ENCODE measurements around the gene OR1C1. TPM values are rescaled to one million over a fixed set of nuclear protein-coding genes. Genes with fewer than 3 reads are reported as not detected.
"Not testable (repeated sequence)": the region's sequence is repeated elsewhere in the genome, so short reads cannot be mapped to it uniquely, and the experiment has no call there.

The OR1C1 gene, protein sequence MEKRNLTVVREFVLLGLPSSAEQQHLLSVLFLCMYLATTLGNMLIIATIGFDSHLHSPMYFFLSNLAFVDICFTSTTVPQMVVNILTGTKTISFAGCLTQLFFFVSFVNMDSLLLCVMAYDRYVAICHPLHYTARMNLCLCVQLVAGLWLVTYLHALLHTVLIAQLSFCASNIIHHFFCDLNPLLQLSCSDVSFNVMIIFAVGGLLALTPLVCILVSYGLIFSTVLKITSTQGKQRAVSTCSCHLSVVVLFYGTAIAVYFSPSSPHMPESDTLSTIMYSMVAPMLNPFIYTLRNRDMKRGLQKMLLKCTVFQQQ
- total RNA-seq, result not detected

DNA sequence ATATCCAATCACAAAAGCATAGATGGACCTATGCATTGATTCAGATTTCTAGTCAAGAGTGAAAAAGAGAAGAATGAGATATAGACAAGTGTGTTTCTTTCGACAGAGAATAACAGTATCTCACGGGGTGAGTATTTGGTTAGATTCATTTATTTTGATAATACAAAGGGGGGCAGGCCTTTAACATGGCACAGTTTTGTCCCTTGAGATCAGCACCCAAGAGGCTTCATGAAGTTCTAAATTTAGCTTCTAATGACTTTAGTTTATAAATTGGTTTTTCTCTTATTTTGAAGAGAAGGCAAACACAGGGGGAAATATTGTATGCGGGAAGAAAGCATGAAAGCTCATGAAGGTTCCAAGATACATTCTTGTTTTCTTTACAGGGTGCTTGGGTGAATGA lies at the start of gene OR1C1:
TSS of gene OR1C1 (minus strand) at position 101 of the 400 bp plus-strand sequence. CDS start 2,150 bp downstream, outside the sequence.
- no peak for ATAC-seq (ENCODE audit: low FRiP score in 2 of 2)
- WGBS, 2 donors, result 91 to 93% methylated on average over 3 of the region's 3 CpGs
- no peaks in the 10 kb centered on the region for H3K4me1 ChIP-seq
- no peak within 1 kb of the TSS for H3K27ac ChIP-seq
- no peaks in the 10 kb centered on the region for H3K9me3 ChIP-seq
- H3K4me3 ChIP-seq, result no peak within 1 kb of the TSS
- H3K36me3 ChIP-seq, result no peaks in the 10 kb centered on the region
- DNase-seq, result no peak
- no peak for TF ChIP-seq POLR2A (IDR thresholded peaks at IDR 0.05)
- TF ChIP-seq, protein P1, sequence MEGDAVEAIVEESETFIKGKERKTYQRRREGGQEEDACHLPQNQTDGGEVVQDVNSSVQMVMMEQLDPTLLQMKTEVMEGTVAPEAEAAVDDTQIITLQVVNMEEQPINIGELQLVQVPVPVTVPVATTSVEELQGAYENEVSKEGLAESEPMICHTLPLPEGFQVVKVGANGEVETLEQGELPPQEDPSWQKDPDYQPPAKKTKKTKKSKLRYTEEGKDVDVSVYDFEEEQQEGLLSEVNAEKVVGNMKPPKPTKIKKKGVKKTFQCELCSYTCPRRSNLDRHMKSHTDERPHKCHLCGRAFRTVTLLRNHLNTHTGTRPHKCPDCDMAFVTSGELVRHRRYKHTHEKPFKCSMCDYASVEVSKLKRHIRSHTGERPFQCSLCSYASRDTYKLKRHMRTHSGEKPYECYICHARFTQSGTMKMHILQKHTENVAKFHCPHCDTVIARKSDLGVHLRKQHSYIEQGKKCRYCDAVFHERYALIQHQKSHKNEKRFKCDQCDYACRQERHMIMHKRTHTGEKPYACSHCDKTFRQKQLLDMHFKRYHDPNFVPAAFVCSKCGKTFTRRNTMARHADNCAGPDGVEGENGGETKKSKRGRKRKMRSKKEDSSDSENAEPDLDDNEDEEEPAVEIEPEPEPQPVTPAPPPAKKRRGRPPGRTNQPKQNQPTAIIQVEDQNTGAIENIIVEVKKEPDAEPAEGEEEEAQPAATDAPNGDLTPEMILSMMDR (IDR thresholded peaks at IDR 0.05), result no peak
- TF ChIP-seq POLR2AphosphoS5 (IDR thresholded peaks at IDR 0.05), result no peak
- TF ChIP-seq EP300 (IDR thresholded peaks at IDR 0.05), result no peak
- no peaks in the 10 kb centered on the region for H3K27me3 ChIP-seq

DNA sequence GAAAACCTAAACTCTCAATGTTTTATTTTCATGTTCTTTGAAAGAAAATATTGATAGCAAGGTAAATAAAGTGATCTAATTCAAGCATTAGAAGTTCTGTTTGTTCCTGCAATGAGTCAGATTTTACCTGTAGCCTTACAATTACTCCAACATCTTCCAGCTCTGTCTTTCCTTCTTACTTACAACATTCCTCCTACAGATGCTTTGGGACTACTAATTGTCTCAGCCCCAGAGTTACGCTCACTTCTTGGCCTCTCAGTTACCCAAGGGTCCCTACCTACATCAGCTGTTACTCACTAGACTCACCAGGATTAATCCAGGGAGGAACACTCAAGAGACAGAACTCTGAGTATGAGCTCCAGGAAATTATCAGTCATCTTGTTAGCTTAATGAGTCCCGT lies 37.2 kb upstream of the OR1C1 start:
- DNase-seq (no peak), ATAC-seq (ENCODE audit: low FRiP score in 2 of 2) (no peak)
- WGBS, 2 donors, result 33 to 36% methylated on average over 2 of the region's 2 CpGs
- Histone ChIP-seq H3K9me3 (no peaks in the 10 kb centered on the region), H3K27me3 (no peaks in the 10 kb centered on the region), H3K36me3 (no peaks in the 10 kb centered on the region), H3K4me1 (no peaks in the 10 kb centered on the region), H3K4me3 (no peak overlapping the region), H3K27ac (no peak overlapping the region)
- TF ChIP-seq, protein P1 (IDR thresholded peaks at IDR 0.05), result no peak
- TF ChIP-seq EP300 (IDR thresholded peaks at IDR 0.05) (no peak), POLR2AphosphoS5 (IDR thresholded peaks at IDR 0.05) (no peak)

DNA sequence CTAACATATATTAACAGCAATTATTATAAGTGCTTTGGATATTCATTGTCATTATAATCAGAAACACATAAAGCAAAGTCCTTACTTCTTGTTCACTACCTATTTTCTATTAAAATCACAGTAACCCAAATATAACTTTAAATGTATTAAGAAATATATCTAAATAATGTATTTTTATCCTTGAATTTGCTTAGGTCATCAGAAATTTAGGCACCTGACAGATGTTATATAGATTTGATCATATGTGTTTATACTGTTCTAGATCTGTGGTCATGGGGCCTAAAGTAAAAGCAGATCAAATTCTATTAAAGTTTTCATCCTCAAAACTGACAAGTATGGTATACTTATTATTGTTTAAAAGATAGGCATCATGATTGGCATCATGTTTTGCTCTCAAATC lies 9.2 kb upstream of the OR1C1 start:
- no peak for TF ChIP-seq POLR2AphosphoS5 (IDR thresholded peaks at IDR 0.05)
- no peak for TF ChIP-seq POLR2A (IDR thresholded peaks at IDR 0.05)
- no peak for TF ChIP-seq EP300 (IDR thresholded peaks at IDR 0.05)
- TF ChIP-seq, protein P1 (IDR thresholded peaks at IDR 0.05), result no peak
- no peaks in the 10 kb centered on the region for H3K27me3 ChIP-seq
- no peak for ATAC-seq (ENCODE audit: low FRiP score in 2 of 2)

DNA sequence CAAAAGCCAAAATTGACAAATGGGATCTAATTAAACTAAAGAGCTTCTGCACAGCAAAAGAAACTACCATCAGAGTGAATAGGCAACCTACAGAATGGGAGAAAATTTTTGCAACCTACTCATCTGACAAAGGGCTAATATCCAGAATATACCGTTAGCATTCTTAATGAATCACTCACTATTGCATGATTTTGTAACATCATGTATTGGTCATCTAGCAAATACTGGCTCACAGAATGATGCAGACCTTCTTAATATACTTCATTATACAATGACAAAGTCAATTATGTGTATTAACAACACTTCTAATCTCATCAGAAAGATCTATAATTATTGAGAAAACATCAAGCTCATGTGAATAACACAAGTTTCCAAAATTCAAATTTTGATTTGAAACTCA lies 6.0 kb downstream of the OR1C1 start:
- not testable (repeated sequence) for DNase-seq; ATAC-seq (ENCODE audit: low FRiP score in 2 of 2); H3K36me3 ChIP-seq; H3K27me3 ChIP-seq; H3K4me3 ChIP-seq; H3K4me1 ChIP-seq; H3K27ac ChIP-seq
- 83 to 100% methylated on average over 1 of the region's 1 CpG for WGBS, 2 donors
- peaks cover 0 to 10% (median 2%) of the 10 kb centered on the region in 4 donors for H3K9me3 ChIP-seq

More for the DNA sequence above, 9.2 kb upstream of the OR1C1 start:
- no peaks in the 10 kb centered on the region for H3K4me1 ChIP-seq
- no peaks in the 10 kb centered on the region for H3K9me3 ChIP-seq
- no peak overlapping the region for H3K27ac ChIP-seq
- no peak overlapping the region for H3K4me3 ChIP-seq
- no peaks in the 10 kb centered on the region for H3K36me3 ChIP-seq
- no peak for DNase-seq

DNA sequence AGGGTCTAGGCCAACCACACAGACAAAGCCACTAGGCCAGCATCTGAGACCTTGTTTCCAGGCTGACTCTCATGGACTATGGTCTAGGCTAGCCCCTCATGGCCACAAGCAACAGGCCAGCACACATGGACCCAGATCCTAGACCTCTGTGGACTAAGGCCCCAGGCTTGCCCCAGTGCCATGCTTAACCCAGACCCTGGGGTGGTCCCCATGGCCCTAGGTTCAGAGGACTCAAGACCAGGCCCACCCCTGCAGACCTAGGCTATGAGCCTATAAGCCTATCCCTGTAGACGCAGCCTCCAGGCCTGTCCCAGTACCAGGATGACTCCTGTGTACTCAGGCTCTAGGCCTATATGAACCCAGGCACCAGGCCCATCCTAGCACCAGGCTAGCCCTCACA lies 10.5 kb downstream of the OR1C1 start:
- 86 to 91% methylated on average over 1 of the region's 1 CpG for WGBS, 2 donors
- no peaks in the 10 kb centered on the region for H3K4me1 ChIP-seq
- H3K27me3 ChIP-seq, result no peaks in the 10 kb centered on the region
- TF ChIP-seq POLR2A (IDR thresholded peaks at IDR 0.05) (no peak), EP300 (IDR thresholded peaks at IDR 0.05) (no peak), POLR2AphosphoS5 (IDR thresholded peaks at IDR 0.05) (no peak)
- TF ChIP-seq, protein P1 (IDR thresholded peaks at IDR 0.05), result no peak
- peaks cover 0 to 10% (median 3%) of the 10 kb centered on the region in 4 donors for H3K9me3 ChIP-seq
- no peaks in the 10 kb centered on the region for H3K36me3 ChIP-seq
- peak in 1 of 2 donors; percentile 55 for ATAC-seq (ENCODE audit: low FRiP score in 2 of 2)
- DNase-seq, result no peak
- H3K4me3 ChIP-seq, result no peak overlapping the region
- H3K27ac ChIP-seq, result no peak overlapping the region
